ENCODE results near the gene FREM2.

Gene FREM2

DNA sequence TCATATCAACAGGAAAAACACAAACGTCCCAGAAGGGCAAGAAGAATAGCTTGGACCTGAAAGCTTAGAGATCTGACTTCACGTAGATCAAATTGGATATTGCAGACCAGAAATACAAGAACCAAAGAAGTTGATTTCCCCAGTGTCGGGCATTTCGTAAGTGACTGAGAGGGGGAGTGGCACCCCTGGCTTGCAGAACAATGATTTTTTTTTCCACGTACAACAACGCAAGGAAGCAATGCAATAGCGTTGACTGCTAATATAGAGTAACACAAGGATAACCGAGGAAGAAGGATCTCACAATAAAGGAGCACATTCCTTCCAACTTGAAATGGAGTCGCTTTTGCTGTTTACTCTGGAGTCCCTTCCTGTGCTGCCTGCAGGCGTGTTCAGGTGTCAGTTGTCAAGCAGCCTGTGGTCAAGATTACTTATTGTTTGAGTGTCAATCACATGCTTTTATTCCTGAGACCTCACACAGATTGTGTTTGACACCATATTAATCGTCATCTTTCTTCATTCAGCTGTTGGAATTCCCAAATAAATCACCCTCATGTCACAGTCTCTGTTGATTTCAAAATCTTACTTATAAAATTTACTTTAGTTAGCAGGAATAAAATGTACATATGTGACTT lies 139.4 kb downstream of the FREM2 start:
- DNase-seq (ENCODE audit: low read depth in 2 of 2) = no peak

DNA sequence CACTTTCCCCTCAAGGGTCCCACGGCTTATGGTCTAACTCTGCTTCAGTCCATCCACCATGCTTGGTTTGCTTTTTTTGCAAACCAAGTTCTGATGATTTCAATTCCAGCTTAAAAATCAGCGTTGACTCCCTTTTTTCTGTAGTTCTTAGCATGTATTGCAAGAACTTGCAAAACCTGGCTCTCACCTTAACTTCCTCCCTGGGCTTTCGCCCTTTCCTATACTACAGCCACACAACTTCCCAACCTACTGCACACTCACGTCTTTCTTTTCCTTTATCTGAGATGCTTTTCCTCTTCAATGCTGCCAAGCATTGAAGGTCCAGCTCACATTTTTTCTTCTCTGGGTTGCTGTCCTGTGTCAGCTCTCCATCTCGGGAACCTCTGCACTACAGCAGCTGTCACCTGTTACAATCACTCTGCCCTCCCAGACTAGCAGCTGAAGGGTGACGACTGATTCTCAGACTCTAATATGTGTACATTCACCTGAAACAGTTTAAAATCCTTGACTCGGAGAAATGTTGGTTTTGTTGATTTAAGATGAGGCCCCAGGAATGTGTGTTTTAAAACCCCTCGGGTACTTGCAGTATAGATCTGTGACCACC lies 143.7 kb downstream of the FREM2 start:
- DNase-seq (ENCODE audit: low read depth in 2 of 2) = no peak

- no peak for DNase-seq (ENCODE audit: low read depth in 2 of 2)
Observed at GRCh38 chr13:38844581-38844980, 157.7 kb downstream of the FREM2 start.

DNA sequence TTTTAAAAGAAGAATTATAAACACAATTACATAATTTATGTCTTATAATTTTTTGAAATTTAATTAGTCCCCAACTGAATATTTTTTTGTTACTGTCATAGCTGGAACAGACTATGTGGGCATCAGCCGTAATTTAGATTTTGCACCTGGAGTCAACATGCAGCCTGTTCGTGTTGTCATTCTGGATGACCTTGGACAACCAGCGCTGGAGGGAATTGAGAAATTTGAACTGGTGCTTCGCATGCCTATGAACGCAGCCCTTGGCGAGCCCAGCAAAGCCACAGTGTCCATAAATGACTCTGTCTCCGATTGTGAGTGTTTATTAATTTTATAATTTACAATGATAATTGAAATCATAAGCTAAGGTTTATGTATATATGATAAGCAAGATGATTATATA lies 161.5 kb downstream of the FREM2 start:
- DNase-seq (ENCODE audit: low read depth in 2 of 2) = no peak

DNA sequence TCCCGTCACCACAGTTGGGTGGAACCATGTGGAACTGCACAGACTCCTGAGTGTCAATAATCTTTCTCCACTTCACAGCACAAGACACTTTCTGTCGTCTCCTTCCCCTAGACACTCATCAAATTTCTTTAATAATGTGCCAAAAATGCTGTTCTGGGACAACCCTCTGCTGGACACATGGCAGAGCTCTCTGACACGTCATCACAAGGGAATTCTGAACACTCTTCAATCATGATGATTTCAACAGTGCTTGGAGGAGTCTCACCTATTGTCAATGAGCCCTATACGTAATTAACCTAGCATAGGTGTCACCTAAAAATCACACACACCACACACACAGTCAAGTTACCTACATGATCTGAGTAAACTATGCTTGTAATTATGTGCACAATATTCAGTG lies 162.4 kb downstream of the FREM2 start:
- no peak for DNase-seq (ENCODE audit: low read depth in 2 of 2)

DNA sequence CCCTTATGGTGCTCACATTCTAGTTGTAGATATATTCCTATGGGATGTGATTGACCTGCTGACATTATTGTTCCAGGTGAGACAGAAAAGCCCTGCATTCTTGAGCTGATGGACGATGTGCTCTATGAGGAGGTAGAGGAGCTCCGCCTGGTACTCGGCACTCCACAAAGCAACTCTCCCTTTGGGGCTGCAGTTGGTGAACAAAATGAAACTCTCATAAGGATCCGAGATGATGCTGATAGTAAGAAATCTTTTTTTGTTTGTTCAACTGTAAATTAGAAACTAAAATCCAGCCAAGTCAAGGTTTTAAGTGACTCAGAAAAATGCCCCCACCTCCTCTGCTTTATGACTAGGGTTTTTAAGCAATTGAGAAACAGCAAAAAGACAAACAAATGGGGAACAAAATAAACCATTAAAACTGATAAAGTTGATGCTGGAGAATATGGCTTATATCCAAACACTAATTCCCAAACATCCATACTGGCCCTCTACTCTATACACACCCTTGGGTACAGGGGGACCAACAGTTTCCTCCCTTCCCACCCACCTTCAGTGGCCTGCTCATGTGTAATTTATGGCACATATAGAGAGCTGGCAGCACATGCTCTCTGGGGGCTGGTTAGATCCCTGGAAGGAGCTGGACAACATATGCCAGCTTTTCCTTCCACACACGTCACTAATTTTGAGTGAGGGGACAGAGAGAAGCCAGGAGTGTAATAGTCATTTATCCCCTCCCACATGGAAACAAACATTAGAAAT lies 164.2 kb downstream of the FREM2 start:
- no peak for DNase-seq (ENCODE audit: low read depth in 2 of 2)

DNA sequence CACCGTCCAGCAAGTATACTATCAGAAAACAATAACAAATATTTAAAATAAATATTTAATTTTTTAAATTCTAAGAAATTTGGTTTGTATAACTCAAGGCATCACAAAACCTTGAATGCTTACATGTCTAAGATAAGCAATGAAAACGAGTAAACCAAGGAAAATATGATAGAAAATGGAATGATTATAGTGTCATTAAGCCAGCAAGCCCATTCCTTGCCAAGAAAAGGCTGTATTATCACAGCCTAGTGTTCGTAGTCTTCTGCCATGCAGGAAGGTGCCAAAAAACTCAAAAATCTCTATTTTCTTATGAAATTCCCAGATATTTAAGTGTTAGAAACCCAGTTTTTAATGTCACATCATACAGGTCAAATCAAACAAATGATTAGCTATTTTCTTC lies 167.3 kb downstream of the FREM2 start:
- no peak for DNase-seq (ENCODE audit: low read depth in 2 of 2)

DNA sequence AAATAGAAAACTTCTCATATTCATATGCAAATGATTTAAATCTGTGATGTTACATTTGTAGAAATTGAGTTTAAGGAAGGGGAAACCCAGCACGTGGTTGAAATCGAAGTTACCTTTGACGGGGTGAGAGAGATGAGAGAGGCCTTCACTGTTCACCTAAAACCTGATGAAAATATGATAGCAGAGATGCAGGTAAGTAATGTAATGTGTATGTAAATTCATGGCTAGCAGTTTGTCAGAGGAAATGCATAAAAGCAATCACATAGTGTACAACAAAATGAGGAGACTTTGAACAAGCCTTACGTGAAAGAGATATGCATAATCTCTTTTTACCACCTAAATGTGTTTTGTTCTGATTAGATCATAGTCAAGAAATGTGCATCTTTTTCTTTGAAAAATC lies 169.2 kb downstream of the FREM2 start:
- DNase-seq (ENCODE audit: low read depth in 2 of 2) = no peak

- DNase-seq (ENCODE audit: low read depth in 2 of 2) = no peak
Observed at GRCh38 chr13:38862443-38862842, 175.6 kb downstream of the FREM2 start.

DNA sequence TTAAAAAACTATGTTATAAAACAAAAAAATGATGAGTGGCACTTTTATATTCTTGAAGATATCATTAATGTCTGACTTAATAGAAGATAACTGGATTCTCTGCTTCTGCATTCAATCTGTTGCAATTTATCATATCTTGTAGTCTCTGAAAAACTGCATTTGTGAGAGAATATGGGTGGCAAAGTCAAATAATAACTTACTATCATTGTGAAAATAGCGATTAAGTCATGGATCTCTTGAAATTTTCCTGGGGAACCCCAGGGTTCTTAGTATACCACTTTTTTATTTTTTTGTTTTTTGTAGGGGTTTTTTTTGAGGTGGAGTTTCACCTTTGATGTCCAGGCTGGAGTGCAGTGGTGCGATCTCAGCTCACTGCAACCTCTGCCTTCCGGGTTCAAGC lies 176.7 kb downstream of the FREM2 start:
- DNase-seq (ENCODE audit: low read depth in 2 of 2) = no peak

- DNase-seq (ENCODE audit: low read depth in 2 of 2) = no peak
Observed at GRCh38 chr13:38866649-38867048, 179.8 kb downstream of the FREM2 start.

- no peak for DNase-seq (ENCODE audit: low read depth in 2 of 2)
Observed at GRCh38 chr13:38868399-38868798, 181.5 kb downstream of the FREM2 start.

DNA sequence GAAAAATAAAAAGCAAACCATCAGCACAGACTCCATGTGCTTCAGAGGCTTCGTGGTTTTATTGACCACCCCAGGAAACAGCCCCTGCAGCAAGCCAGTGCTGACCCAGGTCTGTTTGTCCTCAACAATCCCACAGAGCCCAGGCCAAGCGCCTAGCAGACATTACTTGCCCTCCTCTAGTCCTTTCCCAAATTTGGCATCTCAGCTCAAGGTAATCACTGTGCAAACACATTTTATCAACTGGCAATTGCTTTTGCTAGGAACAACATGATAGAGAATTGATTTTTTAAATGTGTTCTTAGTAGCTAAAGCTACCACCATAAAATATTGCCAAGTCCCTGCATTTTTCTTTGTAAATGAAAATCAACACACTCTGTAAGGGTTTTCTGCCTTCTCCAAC lies 182.0 kb downstream of the FREM2 start:
- DNase-seq (ENCODE audit: low read depth in 2 of 2) = no peak

- no peak for DNase-seq (ENCODE audit: low read depth in 2 of 2)
Observed at GRCh38 chr13:38871275-38871674, 184.4 kb downstream of the FREM2 start.

DNA sequence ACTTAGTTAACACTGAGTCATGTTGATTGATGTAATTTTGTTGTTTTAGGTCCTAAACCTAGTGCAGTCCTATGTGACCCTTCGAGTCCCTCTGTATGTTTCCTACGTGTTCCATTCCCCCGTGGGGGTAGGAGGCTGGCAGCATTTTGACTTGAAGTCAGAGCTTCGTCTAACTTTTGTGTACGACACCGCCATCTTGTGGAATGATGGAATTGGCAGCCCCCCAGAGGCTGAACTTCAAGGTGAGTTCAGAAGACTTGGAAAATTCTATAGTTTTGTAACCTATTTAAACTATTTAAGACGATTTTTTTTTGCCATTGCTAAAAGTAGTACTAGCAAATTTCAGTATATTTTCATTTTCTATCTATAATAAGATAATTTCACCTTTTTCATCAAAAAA lies 185.8 kb downstream of the FREM2 start:
- DNase-seq (ENCODE audit: low read depth in 2 of 2) = peak in 1 of 2 experiments; percentile 6

- no peak for DNase-seq (ENCODE audit: low read depth in 2 of 2)
Observed at GRCh38 chr13:38875186-38875875, 188.5 kb downstream of the FREM2 start.

DNA sequence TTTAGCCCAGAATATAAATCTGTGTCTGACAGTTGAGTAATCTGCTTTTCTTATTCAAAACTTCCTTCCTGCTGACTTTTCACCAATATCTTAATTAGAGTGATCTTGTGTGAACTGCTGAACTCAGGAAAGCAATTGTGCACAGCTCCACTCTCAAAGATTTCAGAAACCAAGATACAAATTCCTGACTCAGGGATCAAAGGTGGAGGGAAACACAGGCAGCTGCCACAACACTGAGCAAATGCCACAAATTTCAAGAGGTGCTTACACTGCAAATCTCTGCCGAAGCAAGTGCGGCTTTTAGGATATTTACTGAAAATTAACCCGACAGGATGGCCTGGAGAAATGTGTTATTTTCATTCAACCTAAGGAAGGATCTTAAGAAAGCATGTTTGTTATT lies 192.4 kb downstream of the FREM2 start:
- no peak for DNase-seq (ENCODE audit: low read depth in 2 of 2)

DNA sequence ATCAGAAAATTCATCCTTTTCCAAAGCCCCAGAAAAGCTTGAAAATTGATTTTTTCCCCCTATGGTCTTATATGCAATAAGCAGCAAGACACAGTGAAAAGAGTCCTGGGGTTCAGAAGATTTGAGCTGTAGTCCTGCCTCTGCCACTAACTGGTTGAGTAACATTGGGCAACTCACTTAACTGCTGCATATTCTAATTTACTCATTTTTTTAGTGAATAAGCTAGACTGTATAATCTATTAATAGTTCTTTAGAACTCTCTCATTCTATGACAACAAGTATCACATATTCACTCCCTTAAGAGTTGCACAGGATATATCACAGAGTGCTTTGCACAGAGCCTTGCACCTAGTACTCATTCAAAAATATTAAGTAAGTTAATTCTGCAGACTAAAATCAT lies 192.9 kb downstream of the FREM2 start:
- no peak for DNase-seq (ENCODE audit: low read depth in 2 of 2)

DNA sequence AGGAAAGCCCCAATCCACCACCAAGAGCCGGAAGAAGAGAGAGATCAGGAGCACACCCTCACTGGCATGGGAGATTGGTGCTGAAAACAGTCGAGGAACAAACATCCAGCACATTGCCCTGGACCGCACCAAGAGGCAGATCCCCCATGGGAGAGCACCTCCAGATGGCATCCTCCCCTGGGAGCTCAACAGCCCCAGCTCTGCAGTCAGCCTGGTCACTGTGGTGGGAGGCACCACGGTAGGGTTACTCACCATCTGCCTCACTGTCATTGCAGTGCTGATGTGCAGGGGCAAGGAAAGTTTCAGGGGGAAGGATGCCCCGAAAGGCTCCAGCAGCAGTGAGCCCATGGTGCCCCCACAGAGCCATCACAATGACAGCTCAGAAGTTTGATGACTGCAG lies 193.5 kb downstream of the FREM2 start:
- no peak for DNase-seq (ENCODE audit: low read depth in 2 of 2)

- DNase-seq (ENCODE audit: low read depth in 2 of 2) = no peak
Observed at GRCh38 chr13:38883783-38884182, 196.9 kb downstream of the FREM2 start.

DNA sequence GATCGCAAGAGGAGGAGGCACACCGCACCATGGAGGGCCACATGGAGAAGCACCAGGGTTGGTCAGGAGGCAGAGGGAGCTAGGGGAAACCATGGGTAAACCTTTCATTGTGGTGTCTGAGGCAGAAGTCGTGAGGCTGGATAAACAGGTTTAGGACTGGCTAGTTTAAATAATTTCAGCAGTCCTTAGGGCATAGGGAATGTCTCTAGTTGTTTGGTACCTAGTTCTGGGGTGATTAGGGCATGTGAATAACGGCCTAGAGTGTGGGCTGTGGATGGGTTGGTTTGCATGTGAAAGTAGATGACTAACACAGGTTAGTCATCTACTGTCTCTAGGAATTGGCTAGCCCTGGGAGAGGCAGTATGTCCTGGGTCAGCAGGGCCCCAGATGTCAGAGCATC lies 201.4 kb downstream of the FREM2 start:
- no peak for DNase-seq (ENCODE audit: low read depth in 2 of 2)

DNA sequence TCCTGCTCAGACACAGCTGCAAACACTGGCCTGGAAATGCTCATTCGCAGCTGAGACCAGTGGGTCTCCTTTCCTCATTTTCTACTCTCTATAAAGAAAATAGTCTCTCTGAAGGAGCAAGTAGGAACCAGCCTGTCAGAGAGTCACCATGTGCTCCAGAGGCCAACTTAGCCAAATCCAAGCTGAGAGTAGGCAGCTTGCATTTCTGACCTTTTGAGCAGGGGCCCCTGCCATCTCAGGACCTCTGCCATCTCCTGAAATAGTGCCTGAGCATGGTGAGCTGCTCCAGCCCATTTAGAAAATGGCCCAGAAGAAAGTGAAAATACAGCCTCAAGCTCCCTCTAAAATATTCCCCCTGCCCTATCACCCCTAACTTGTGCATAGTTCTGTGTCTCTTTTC lies 208.2 kb downstream of the FREM2 start:
- DNase-seq (ENCODE audit: low read depth in 2 of 2) = no peak

- DNase-seq (ENCODE audit: low read depth in 2 of 2) = no peak
Observed at GRCh38 chr13:38897521-38897920, 210.6 kb downstream of the FREM2 start.
